HepG2 (cell line): ENCODE measurements around the gene CCL16. TPM values are rescaled to one million over a fixed set of nuclear protein-coding genes. Genes with fewer than 3 reads are reported as not detected.

Source experiments
- ATF7 ChIP-seq, 2 experiments: fragments of 450-650 bp in 1 of 2; sonication (generic) in 1 of 2; formaldehyde crosslinking in 1 of 2; IDR thresholded peaks; 2 replicates each; pipeline versions ENCODE4 v1.4.0 to v1.6.1; 2016 to 2020; ENCODE audit warnings: antibody characterized with exemption in 1 of 2, mild to moderate bottlenecking in 1 of 2, missing genetic modification reagents in 1 of 2
- CC2D1A ChIP-seq: sonication (generic); formaldehyde crosslinking; IDR thresholded peaks from 2 replicates; pipeline ENCODE4 v1.8.1; 2023; ENCODE audit warnings: mild to moderate bottlenecking, missing genetic modification reagents
- CHD2 ChIP-seq: IDR thresholded peaks from 2 replicates; pipeline ENCODE4 v1.6.1; 2011; ENCODE audit warnings: low read depth, low read length, improper control_type of control experiment
- EZH2 ChIP-seq: conservative IDR thresholded peaks from 2 replicates; pipeline ENCODE4 v1.6.1; 2012; ENCODE audit warnings: mild to moderate bottlenecking, low read depth, low read length, moderate library complexity
- KLF12 ChIP-seq: sonication (generic); formaldehyde crosslinking; IDR thresholded peaks from 2 replicates; pipeline ENCODE4 v1.4.0; 2020; ENCODE audit warnings: missing genetic modification reagents, borderline replicate concordance
- MIXL1 ChIP-seq: IDR thresholded peaks from 2 replicates; pipeline ENCODE4 v1.6.1; 2016
- NFE2L1 ChIP-seq: sonication (generic); formaldehyde crosslinking; IDR thresholded peaks from 2 replicates; pipeline ENCODE4 v1.4.0; 2020; ENCODE audit warnings: missing genetic modification reagents, mild to moderate bottlenecking, borderline replicate concordance
- POGK ChIP-seq: sonication (generic); formaldehyde crosslinking; conservative IDR thresholded peaks from 2 replicates; pipeline ENCODE4 v1.8.0; 2022; ENCODE audit warnings: mild to moderate bottlenecking, moderate library complexity, missing genetic modification reagents
- PRMT3 ChIP-seq: sonication (generic); formaldehyde crosslinking; IDR thresholded peaks from 2 replicates; pipeline ENCODE4 v1.8.1; 2022; ENCODE audit warnings: low read depth, mild to moderate bottlenecking, moderate library complexity, missing genetic modification reagents, borderline replicate concordance
- SNAI1 ChIP-seq: sonication (generic); formaldehyde crosslinking; IDR thresholded peaks from 2 replicates; pipeline ENCODE4 v1.5.0; 2020; ENCODE audit warnings: mild to moderate bottlenecking, missing genetic modification reagents, borderline replicate concordance
- TCF7 ChIP-seq: sonication (generic); IDR thresholded peaks from 2 replicates; pipeline ENCODE4 v1.6.1; 2016; ENCODE audit warnings: antibody characterized with exemption, low read depth
- ZBTB40 ChIP-seq, 2 experiments: fragments of 450-650 bp in 1 of 2; sonication (generic) in 1 of 2; formaldehyde crosslinking in 1 of 2; IDR thresholded peaks; 2 replicates each; pipeline versions ENCODE4 v1.6.1 to v1.8.0; 2016 to 2022; ENCODE audit warnings: antibody characterized with exemption in 1 of 2, mild to moderate bottlenecking in 1 of 2, missing genetic modification reagents in 1 of 2
- ZNF329 ChIP-seq: sonication (generic); formaldehyde crosslinking; IDR thresholded peaks from 2 replicates; pipeline ENCODE4 v1.9.0; 2021; ENCODE audit warnings: low read depth, mild to moderate bottlenecking, missing genetic modification reagents
- ZNF331 ChIP-seq: sonication (generic); formaldehyde crosslinking; IDR thresholded peaks from 2 replicates; pipeline ENCODE4 v1.4.0; 2020; ENCODE audit warnings: missing genetic modification reagents
- ZNF547 ChIP-seq: sonication (generic); formaldehyde crosslinking; IDR thresholded peaks from 2 replicates; pipeline ENCODE4 v1.5.1; 2020; ENCODE audit warnings: mild to moderate bottlenecking, missing genetic modification reagents
- ZNF572 ChIP-seq: sonication (generic); formaldehyde crosslinking; IDR thresholded peaks from 2 replicates; pipeline ENCODE4 v1.5.1; 2020; ENCODE audit warnings: mild to moderate bottlenecking, missing genetic modification reagents
- ZNF704 ChIP-seq: sonication (generic); formaldehyde crosslinking; IDR thresholded peaks from 2 replicates; pipeline ENCODE4 v1.8.1; 2023; ENCODE audit warnings: mild to moderate bottlenecking, inconsistent platforms, moderate library complexity, missing genetic modification reagents, borderline replicate concordance
- ZNF709 ChIP-seq: sonication (generic); formaldehyde crosslinking; IDR thresholded peaks from 2 replicates; pipeline ENCODE4 v1.5.0; 2020; ENCODE audit warnings: mild to moderate bottlenecking, missing genetic modification reagents
- ZSCAN30 ChIP-seq: sonication (generic); formaldehyde crosslinking; IDR thresholded peaks from 2 replicates; pipeline ENCODE4 v1.5.0; 2020; ENCODE audit warnings: mild to moderate bottlenecking, missing genetic modification reagents
- polyA plus RNA-seq, 8 experiments: library from polyadenylated mRNA; depleted of rRNA in 3 of 8; stranded (reverse) in 7 of 8; unstranded in 1 of 8; fragments of >200 nt; fragmentation: Illumina TruSeq in 4 of 8; extraction: Trizol in 4 of 8; gene quantifications; 2 replicates each; pipeline versions ENCODE4 v1.2.1 to v1.2.3, GENCODE V29; 2011 to 2016; ENCODE audit warnings: low read depth in 4 of 8, missing spikeins in 1 of 8, mixed read lengths in 1 of 8; ENCODE audit not compliant: insufficient read depth in 1 of 8
- total RNA-seq, 5 experiments: library from RNA; depleted of rRNA; stranded (reverse); fragments of >200 nt; fragmentation: Illumina TruSeq; extraction: Trizol; gene quantifications; 2 replicates each; pipeline ENCODE4 v1.2.3, GENCODE V29; 2016; ENCODE audit warnings: low read depth in 1 of 5

The CCL16 gene
- total and polyA plus RNA-seq, 2 of the 13 experiments (the other 11 are each of a cell fraction or from before 2014, with no cell fraction given): 2.0 to 14.7 TPM

- no peak for TF ChIP-seq ZBTB40 (IDR thresholded peaks at IDR 0.05)
- TF ChIP-seq ZBTB40 (CRISPR knock-in tag; IDR thresholded peaks at IDR 0.05): no peak
- TF ChIP-seq TCF7: no peak; the same call in 1 of the 2 replicates
- no peak for TF ChIP-seq EZH2
- TF ChIP-seq NFE2L1 (CRISPR knock-in tag): no peak
- 0 out of 2 replicates have a peak, but pooled peaks have one; percentile 32 for TF ChIP-seq POGK (CRISPR knock-in tag)
- peak; percentile 78 for TF ChIP-seq MIXL1 (CRISPR knock-in tag)
- no peak for TF ChIP-seq CC2D1A (CRISPR knock-in tag)
- no peak for TF ChIP-seq ZNF709 (CRISPR knock-in tag)
- no peak for TF ChIP-seq ZSCAN30 (CRISPR knock-in tag)
- no peak for TF ChIP-seq KLF12
- TF ChIP-seq ZNF572: no peak
- TF ChIP-seq ZNF329: no peak
- no peak for TF ChIP-seq ATF7 (IDR thresholded peaks at IDR 0.05)
- no peak for TF ChIP-seq ATF7 (CRISPR knock-in tag; IDR thresholded peaks at IDR 0.05)
- no peak for TF ChIP-seq ZNF704
- TF ChIP-seq ZNF331: peak; percentile 36; the same call in 1 of the 2 replicates
- no peak for TF ChIP-seq PRMT3 (CRISPR knock-in tag)
- TF ChIP-seq SNAI1 (CRISPR knock-in tag): no peak
- TF ChIP-seq ZNF547 (CRISPR knock-in tag): no peak; the same call in 1 of the 2 replicates
- no peak for TF ChIP-seq CHD2
Measured at GRCh38 chr17:35981908-35982330, 622 bp upstream of the CCL16 start (continued).
